Pancreas (tissue), 8 donors: Measurements from ENCODE around the gene CSN1S1. TPM values are rescaled to one million over a fixed set of nuclear protein-coding genes. Genes with fewer than 3 reads are reported as not detected.

Experiments
- polyA plus RNA-seq, 2 donors: library from polyadenylated mRNA; stranded (reverse); fragments of 200-250 nt; gene quantifications; one replicate each; pipeline ENCODE4 v1.2.3, GENCODE V29; 2013
- total RNA-seq, 6 donors: library from RNA; stranded (reverse); fragmentation: NEBNext Ultra II Directional in 4 of 6; extraction: Animal tissue kit (Norgen Biotek cat#: 25700) in 4 of 6; gene quantifications; one replicate each; pipeline versions ENCODE4 v1.2.1 to v1.2.4, GENCODE V29; 2021 to 2023
- donor health status: healthy with polysubstance abuse.
- donor health status: DM: no; HTN: no; CAD: no; lungs with moderate emphysema.
- donor health status: DM: no; HTN: no; CAD: no.
- donor health status: Bipolar disorder and iron deficiency.
- donor health status: DM: yes; HTN: yes; CAD: no.
- donor health status: DM: no; HTN: no; CAD: no.
- donor health status: DM: no; HTN: no; CAD: no.
- donor health status: DM: yes; HTN: yes; CAD: no.

Gene CSN1S1
- total and polyA plus RNA-seq, 8 donors = 0.19 to 3.4 (median 1.3) TPM; not detected in 5

Other genes starting within 250 kb of the CSN1S1 start
- 1 to 10 TPM in 2 of 6 donors, under 1 TPM in 4; 0.08 to 2.1 (median 0.40) TPM for gene SULT1B1, start 170.4 kb upstream of the CSN1S1 start, total RNA-seq
- under 1 TPM; 0.05 to 0.08 TPM for gene SULT1B1, start 170.4 kb upstream of the CSN1S1 start, polyA plus RNA-seq
- gene SULT1E1, start 70.9 kb upstream of the CSN1S1 start, total RNA-seq = under 1 TPM in 2 of 6 donors, not detected in 4; 0.13 to 0.37 TPM
- not detected for gene SULT1E1, start 70.9 kb upstream of the CSN1S1 start, polyA plus RNA-seq
- not detected for gene CSN2, start 34.7 kb downstream of the CSN1S1 start, total RNA-seq
- gene CSN2, start 34.7 kb downstream of the CSN1S1 start, polyA plus RNA-seq = not detected
- gene STATH, start 64.9 kb downstream of the CSN1S1 start, total RNA-seq = not detected
- gene STATH, start 64.9 kb downstream of the CSN1S1 start, polyA plus RNA-seq = not detected
- not detected for gene HTN3, start 97.4 kb downstream of the CSN1S1 start, total RNA-seq
- gene HTN3, start 97.4 kb downstream of the CSN1S1 start, polyA plus RNA-seq = not detected
- not detected for gene HTN1, start 119.4 kb downstream of the CSN1S1 start, total RNA-seq
- not detected for gene HTN1, start 119.4 kb downstream of the CSN1S1 start, polyA plus RNA-seq
- not detected for gene PRR27, start 223.2 kb downstream of the CSN1S1 start, total RNA-seq
- not detected for gene PRR27, start 223.2 kb downstream of the CSN1S1 start, polyA plus RNA-seq